Raji (cell line): Measurements from ENCODE around the gene GTPBP1.

Source experiments
- POLR2A ChIP-seq: IDR thresholded peaks from 2 replicates; pipeline ENCODE4 v1.6.1; 2011; ENCODE audit warnings: low read depth, low read length, control low read depth; ENCODE audit not compliant: insufficient read depth

Gene GTPBP1

GRCh38 chr22:38770257-38770949, 64.7 kb downstream of the GTPBP1 start:
- no peak for TF ChIP-seq POLR2A

- no peak for TF ChIP-seq POLR2A
These were observed 66.8 kb downstream of the GTPBP1 start for GRCh38 chr22:38772623-38772873.

GRCh38 chr22:38773363-38773946, 67.7 kb downstream of the GTPBP1 start:
- TF ChIP-seq POLR2A, result no peak

GRCh38 chr22:38774496-38775166, 68.9 kb downstream of the GTPBP1 start:
- TF ChIP-seq POLR2A, result no peak

GRCh38 chr22:38775656-38776055, 69.9 kb downstream of the GTPBP1 start:
- no peak for TF ChIP-seq POLR2A

GRCh38 chr22:38776086-38776485, 70.3 kb downstream of the GTPBP1 start:
- no peak for TF ChIP-seq POLR2A

GRCh38 chr22:38777087-38777671, 71.4 kb downstream of the GTPBP1 start:
- TF ChIP-seq POLR2A, result no peak

GRCh38 chr22:38781033-38781432, 75.3 kb downstream of the GTPBP1 start:
- TF ChIP-seq POLR2A, result no peak

GRCh38 chr22:38782402-38783094, 76.8 kb downstream of the GTPBP1 start:
- no peak for TF ChIP-seq POLR2A
